Lower leg skin (tissue), 3 donors: ENCODE results near the gene STARD13.

ENCODE experiments used
- CTCF ChIP-seq, 3 donors: fragments of 450-650 bp; IDR thresholded peaks; one replicate each; pipeline ENCODE4 v1.5.1; 2016; ENCODE audit warnings: antibody characterized with exemption in 3 of 3, mild to moderate bottlenecking in 3 of 3, moderate library complexity in 2 of 3
- POLR2A ChIP-seq, 2 donors: fragments of 450-650 bp; IDR thresholded peaks; one replicate each; pipeline ENCODE4 v1.6.1; 2016 to 2017; ENCODE audit warnings: antibody characterized with exemption in 2 of 2, mild to moderate bottlenecking in 1 of 2, moderate library complexity in 1 of 2

- TF ChIP-seq CTCF (IDR thresholded peaks at IDR 0.05) (no peak), POLR2A (IDR thresholded peaks at IDR 0.05) (no peak)
Observed at GRCh38 chr13:33230178-33230881, 55.2 kb downstream of the STARD13 start.
